ENCODE data around the gene TSPAN11.

TSPAN11 gene

DNA sequence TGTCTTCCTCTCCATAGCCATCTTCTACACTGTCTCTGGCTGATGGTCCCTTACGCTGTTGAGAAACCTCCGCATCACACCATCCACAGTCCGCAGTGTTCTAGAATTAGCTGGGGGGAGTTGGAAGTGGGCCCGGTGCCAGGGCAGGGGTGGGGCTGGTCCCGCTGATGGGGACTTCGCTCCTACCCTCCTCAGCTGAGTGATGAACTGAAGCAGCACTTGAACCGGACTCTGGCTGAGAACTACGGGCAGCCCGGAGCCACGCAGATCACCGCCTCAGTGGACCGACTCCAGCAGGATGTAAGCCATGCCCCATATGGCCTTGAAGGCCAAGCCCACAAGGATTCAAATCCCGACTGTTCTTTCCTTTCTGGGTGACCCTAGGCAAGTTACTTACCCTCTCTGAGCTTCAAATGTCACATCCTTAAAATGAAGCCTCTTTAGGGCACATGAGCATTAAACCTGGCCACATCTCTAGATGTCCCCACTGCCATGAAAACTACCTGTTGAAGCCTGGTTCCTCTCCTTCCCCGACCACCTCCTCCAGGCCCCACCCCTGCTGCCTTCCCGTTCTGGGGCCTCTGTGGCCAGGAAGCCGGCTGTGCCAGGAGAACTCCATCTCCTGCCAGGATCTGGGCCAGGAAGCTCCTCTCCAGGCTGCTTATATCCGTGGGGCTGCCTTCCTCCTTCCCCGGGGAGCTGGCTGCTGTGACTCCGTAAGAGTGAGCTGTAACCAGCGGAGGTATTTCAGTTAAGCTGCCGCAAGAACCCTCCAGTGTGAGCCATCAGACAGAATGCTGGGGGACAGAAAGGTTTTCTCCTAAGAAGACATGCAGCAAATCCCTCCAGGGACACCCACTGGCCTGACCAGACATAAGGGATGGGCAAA is 53.1 kb downstream of the TSPAN11 start:
- DNase-seq (ENCODE audit: low read depth), result no peak

- DNase-seq (ENCODE audit: low read depth), result no peak
These were observed 54.6 kb downstream of the TSPAN11 start for GRCh38 chr12:30980955-30981662.

DNA sequence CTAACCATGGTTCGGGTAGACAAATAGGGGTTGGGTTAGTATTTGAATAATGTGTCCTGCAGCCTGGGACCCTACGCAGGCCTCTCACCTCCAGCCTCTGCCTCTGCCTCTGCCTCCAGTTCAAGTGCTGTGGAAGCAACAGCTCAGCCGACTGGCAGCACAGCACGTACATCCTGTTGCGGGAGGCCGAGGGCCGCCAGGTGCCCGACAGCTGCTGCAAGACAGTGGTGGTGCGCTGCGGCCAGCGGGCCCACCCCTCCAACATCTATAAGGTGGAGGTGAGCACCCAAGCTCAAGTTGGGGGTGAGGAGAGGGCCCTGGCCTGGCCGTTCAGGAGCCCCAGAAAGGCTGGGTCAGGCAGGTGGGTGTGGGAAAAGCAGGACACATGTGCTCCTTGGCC is 55.9 kb downstream of the TSPAN11 start:
- DNase-seq (ENCODE audit: low read depth), result no peak

GRCh38 chr12:30985814-30986452 is 59.4 kb downstream of the TSPAN11 start:
- DNase-seq (ENCODE audit: low read depth), result no peak

GRCh38 chr12:30988086-30988485 is 61.5 kb downstream of the TSPAN11 start:
- no peak for DNase-seq (ENCODE audit: low read depth)

DNA sequence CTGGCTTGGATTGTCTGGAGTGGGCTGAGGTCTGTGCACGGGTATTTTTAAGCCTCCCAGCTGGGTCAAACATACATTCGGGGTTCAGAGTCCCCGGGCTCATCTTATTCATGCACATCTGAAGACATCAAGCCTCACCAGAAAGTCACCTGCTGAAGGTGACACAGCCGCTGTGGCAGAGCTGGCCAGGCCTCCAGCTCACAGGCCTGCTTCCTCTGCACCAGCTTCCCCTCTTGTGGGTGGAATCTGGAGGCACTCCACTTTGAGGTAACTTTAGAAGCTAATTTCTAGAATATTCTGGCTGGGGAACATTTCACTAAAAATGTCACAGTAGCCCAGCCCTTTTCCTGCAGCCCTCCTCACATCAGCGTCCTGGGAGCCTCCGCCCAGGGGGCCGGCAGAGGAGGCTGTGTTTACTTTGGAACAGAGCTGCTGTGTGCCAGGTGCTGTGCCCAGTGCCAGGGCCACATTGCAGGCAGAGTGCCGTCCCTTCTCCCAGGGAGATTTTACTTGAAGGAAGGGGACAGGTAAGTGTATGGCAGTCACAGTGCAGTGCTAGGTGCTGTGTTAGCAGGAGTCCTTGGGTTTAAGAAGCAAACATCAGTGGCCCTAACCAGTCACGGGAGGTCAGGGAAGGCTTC is 62.2 kb downstream of the TSPAN11 start:
- DNase-seq (ENCODE audit: low read depth), result no peak

DNA sequence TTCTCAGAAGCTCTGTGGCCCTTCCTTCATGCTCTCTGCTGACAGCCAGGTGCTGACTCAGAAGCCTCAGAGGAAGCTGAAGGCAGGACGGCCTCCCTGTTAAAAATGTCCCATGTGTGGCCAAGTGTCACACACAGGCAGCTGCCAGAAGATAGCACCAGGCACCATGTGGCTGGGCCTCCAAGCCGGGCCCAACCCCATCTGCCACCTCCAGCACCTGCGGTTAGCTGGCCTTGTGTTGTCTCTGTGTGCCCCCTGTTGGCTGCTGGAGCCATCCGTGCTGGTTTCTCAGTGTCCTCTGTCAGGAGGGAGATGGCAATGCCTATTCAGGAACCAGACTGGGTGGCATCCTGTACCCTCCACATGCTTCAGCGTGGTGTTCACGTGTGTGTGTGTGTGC is 63.2 kb downstream of the TSPAN11 start:
- DNase-seq (ENCODE audit: low read depth), result no peak

GRCh38 chr12:30990316-30990715 is 63.8 kb downstream of the TSPAN11 start:
- DNase-seq (ENCODE audit: low read depth), result no peak

DNA sequence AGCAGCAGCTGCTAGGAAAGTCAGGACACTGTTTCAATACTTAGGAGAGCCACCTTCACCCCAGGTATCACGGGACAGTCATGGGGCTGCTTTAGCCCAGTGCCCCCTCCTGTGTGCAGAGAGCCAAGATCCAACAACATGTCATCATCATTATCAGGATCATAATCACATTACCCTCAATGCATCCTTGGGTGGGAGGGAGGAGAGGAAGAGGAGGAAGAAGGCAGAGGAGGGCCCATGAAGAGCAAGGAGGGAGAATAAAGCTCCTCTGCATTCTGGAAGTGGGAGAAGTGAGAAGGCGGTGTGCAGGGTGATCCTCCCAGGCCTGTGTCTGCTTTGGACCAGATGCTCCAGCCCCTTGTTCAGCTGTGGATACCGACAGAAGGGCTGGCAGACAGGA is 64.2 kb downstream of the TSPAN11 start:
- no peak for DNase-seq (ENCODE audit: low read depth)

- DNase-seq (ENCODE audit: low read depth), result no peak
These were observed 64.9 kb downstream of the TSPAN11 start for GRCh38 chr12:30991466-30991865.

- no peak for DNase-seq (ENCODE audit: low read depth)
These were observed 65.8 kb downstream of the TSPAN11 start for GRCh38 chr12:30992381-30992780.

GRCh38 chr12:30993766-30994165 is 67.2 kb downstream of the TSPAN11 start:
- no peak for DNase-seq (ENCODE audit: low read depth)

DNA sequence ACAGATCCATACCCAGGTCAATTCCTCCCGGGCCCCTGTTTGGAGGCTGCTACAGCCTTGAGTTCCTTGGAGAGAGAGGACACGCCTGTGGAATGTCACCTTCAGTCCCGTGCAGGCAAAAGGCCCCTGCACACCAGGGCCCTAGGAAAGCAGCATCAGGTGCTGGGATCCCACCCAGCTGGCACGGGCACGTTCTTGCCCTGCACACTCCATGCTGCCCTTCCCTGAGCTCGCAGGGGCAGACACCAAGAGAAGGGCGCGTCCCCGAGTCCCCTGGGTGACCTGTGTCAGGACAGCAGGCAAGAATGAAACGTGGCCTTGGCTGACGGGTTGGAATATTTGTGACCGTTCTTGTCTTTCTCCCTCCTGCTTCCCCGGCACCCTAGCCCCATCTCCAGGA is 67.7 kb downstream of the TSPAN11 start:
- no peak for DNase-seq (ENCODE audit: low read depth)

DNA sequence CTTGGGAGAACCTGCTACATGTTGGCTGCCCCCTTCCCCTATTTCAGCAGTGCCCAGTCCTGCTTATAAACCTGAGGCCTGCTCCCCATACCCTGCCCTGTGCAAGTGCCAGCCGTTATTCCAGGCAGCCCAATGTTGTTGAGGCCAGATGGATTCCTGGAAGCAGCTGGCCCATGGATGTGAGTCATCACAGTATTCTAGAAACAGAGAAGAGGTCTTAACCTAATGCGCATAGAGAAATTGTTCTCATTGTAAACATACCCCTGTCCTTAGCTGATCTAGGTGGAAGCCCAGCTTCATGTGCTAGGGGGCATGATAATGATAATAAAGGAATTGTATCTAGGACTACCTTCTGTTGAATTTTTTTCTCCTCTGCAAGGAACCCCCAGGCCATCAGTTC is 69.7 kb downstream of the TSPAN11 start:
- no peak for DNase-seq (ENCODE audit: low read depth)

DNA sequence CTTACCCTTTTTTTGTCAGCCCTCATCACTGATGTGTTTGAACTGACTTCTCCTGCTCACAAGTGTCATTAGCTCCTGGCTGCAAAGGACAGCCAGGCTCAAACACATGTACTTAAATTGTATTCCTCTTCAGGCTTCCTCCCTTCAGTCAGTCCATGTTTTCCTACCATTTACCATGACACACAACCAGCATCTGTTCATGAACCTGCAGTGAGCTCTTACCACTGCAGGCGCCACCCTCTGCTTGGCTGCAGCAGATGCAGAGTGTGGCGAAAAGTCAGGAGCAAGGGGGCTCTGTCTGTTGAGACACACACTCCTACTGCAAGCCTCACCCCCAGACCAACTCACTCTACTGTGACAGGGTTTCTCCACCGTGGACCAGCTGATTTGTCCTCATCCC is 70.2 kb downstream of the TSPAN11 start:
- DNase-seq (ENCODE audit: low read depth), result no peak

- DNase-seq (ENCODE audit: low read depth), result no peak
These were observed 71.3 kb downstream of the TSPAN11 start for GRCh38 chr12:30997685-30998440.

DNA sequence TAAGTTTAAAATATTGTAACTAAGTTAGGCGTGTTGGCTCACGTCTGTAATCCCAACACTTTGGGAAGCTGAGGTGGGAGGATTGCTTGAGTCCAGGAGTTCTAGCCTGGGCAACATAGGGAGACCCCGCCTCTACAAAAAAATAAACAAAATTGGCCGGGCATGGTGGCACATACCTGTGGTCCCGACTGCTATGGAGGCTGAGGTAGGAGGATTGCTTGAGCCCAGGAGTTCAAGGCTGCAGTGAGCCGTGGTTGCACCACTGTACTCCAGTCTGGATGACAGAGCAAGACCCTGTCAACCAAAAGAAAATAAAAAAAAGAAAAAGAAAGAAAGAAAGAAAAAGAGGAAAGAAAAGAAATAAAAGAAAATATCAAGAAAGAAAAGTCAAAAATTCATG is 72.5 kb downstream of the TSPAN11 start:
- no peak for DNase-seq (ENCODE audit: low read depth)

- no peak for DNase-seq (ENCODE audit: low read depth)
These were observed 73.2 kb downstream of the TSPAN11 start for GRCh38 chr12:30999723-31000122.

DNA sequence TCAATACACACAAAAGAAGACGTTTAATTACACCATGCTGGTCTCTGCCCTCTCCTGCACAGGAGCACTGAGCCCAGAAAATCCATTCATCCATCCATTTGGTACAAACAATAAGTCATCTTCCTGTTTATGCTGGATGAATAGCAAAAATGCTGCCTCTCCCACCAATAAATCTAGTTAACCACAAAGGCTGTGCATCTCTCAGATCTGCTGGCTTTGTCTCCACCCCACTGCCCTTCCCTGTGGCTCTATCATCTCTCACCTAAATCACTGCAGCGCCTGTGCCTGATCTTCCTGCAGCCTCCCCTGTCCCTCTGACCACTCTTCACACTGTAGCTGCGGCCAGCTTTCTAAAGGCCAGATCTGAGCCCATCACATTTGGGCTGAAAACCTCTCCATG is 74.2 kb downstream of the TSPAN11 start:
- no peak for DNase-seq (ENCODE audit: low read depth)

- DNase-seq (ENCODE audit: low read depth), result no peak
These were observed 75.2 kb downstream of the TSPAN11 start for GRCh38 chr12:31001581-31002360.

GRCh38 chr12:31002361-31002725 is 75.8 kb downstream of the TSPAN11 start:
- DNase-seq (ENCODE audit: low read depth), result no peak
